Epithelial cell of esophagus (primary cell): Measurements from ENCODE around the gene CIZ1.

ENCODE experiments used
- DNase-seq: peaks from one replicate; pipeline ENCODE4 v3.0.0; 2010; ENCODE audit warnings: low read depth
- H3K4me3 ChIP-seq: 2 replicates; pipeline ENCODE4 v1.5.1; 2011; ENCODE audit warnings: mild to moderate bottlenecking, low read length, control low read depth
- CTCF ChIP-seq: IDR thresholded peaks from 2 replicates; pipeline ENCODE4 v1.5.1; 2011; ENCODE audit warnings: low read depth, mild to moderate bottlenecking, low read length, control low read depth, inconsistent platforms; ENCODE audit not compliant: insufficient read depth; ENCODE audit errors: missing control alignments

Gene CIZ1

GRCh38 chr9:128218172-128218517 is 26.8 kb upstream of the CIZ1 start:
- no peak for TF ChIP-seq CTCF
- peak overlapping the region; percentile 51 for H3K4me3 ChIP-seq
- DNase-seq: no peak

DNA sequence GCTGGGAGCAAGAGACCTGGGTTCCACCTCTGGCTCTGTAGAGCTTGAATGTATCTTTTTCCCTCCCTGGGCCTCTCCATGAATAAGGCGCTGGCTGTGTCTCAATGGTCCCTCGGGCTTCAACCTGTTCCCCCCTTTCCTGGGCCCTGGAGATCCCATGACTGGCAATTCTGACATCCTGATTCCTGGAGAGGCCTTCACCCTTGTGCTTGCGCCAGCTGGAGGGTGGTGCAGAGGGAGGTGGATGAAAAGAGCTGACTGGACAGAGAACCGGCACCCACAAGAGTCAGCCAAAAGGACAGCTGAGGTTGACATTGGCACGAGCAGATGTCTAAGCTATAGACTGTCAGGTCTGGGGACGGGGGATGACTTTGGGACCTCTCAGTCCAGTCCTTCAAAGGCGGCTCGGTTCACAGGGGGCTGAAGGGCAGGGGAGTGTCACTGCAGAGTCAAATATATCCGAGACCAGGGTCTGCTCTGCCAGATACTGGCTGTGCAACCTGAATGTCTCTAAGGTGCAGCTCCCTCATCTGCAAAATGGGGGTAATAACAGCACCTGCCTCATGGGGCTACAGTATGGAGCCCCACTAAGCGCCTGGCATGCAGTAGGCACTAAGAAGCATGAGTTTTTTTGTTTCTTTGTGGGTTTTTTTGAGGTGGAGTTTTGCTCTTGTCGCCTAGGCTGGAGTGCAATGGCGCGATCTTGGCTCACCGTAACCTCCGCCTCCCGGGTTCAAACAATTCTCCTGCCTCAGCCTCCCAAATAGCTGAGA is 25.6 kb upstream of the CIZ1 start:
- H3K4me3 ChIP-seq: no peak overlapping the region
- DNase-seq: no peak
- TF ChIP-seq CTCF: no peak

GRCh38 chr9:128215491-128216409 is 24.4 kb upstream of the CIZ1 start:
- no peak overlapping the region for H3K4me3 ChIP-seq
- DNase-seq: no peak
- TF ChIP-seq CTCF: no peak

DNA sequence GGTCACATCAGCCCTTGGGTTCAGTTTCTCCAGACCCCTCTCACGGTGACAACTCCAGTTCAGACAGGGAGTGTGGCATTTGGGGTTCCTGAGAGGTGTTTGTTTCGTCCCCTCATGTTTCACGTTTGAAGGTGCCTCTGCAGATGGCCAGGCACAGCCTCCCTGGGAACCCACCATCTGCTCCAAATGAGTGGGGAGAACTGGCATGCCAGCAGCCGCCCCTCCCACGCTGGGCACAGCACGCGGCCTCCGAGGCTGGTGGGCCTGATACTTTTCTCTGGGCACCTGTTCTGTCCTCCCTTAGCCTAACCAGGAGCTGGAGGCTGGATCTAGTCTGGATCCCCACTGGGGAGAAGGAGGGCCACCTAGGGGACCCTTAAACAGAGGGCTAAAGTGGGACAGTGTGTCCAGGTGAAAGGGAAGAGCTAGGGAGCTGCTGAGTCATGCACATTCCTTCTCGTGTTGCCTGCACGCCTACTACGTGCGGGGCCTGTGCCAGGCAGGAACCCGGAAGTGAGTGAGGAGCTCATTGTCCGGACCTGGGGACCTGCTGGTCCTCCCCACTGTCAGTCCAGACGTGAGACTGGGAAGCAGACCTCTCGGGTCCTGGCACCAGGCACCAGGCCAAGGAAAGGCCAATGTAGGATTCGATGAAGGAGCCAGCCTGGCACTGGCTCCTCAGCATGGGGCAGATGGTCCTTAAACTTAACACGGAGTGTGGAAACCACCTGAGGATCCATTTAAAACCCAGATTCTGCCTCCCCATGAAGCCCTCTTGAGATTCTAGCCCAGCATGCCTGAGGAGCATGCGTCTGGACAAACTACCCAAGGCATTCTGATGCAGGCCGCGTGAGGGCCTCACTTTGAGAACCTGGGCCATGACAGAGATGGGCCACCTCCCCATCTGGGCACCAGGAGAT is 23.5 kb upstream of the CIZ1 start:
- DNase-seq: peak; percentile 23
- H3K4me3 ChIP-seq: no peak overlapping the region
- TF ChIP-seq CTCF: no peak

GRCh38 chr9:128213746-128214497 is 22.6 kb upstream of the CIZ1 start:
- no peak for DNase-seq
- H3K4me3 ChIP-seq: no peak overlapping the region
- TF ChIP-seq CTCF: no peak

GRCh38 chr9:128211981-128212281 is 20.6 kb upstream of the CIZ1 start:
- TF ChIP-seq CTCF: no peak
- DNase-seq: no peak
- no peak overlapping the region for H3K4me3 ChIP-seq
